ENCODE measurements around the gene RCSD1. TPM values are rescaled to one million over a fixed set of nuclear protein-coding genes. Genes with fewer than 3 reads are reported as not detected.

RCSD1 gene
- total and polyA plus RNA-seq, 2 of the 13 experiments (the other 11 are each of a cell fraction or from before 2014, with no cell fraction given), result not detected

- TF ChIP-seq FOXO4 (CRISPR knock-in tag; conservative IDR thresholded peaks at IDR 0.05) (no peak), ATF6 (CRISPR knock-in tag; conservative IDR thresholded peaks at IDR 0.05) (no peak), PAX8 (CRISPR knock-in tag; IDR thresholded peaks at IDR 0.05; ENCODE audit: borderline replicate concordance) (no peak), ZNF557 (CRISPR knock-in tag; IDR thresholded peaks at IDR 0.05) (no peak), CEBPZ (IDR thresholded peaks at IDR 0.05; ENCODE audit: low read length) (no peak), GMEB2 (CRISPR knock-in tag; IDR thresholded peaks at IDR 0.05; ENCODE audit: low read depth) (no peak), ZNF850 (CRISPR knock-in tag; conservative IDR thresholded peaks at IDR 0.05) (no peak), SMARCC2 (IDR thresholded peaks at IDR 0.05) (no peak), ZSCAN21 (CRISPR knock-in tag; IDR thresholded peaks at IDR 0.05; ENCODE audit: borderline replicate concordance) (no peak), SRF (IDR thresholded peaks at IDR 0.05; ENCODE audit: low read depth, low read length) (no peak), MLLT10 (CRISPR knock-in tag; IDR thresholded peaks at IDR 0.05) (no peak), HNF4A (CRISPR knock-in tag; IDR thresholded peaks at IDR 0.05) (no peak), ZNF292 (CRISPR knock-in tag; IDR thresholded peaks at IDR 0.05; ENCODE audit: borderline replicate concordance, low read depth) (no peak; the same call in 1 of the 2 replicates), PRPF4 (IDR thresholded peaks at IDR 0.05; ENCODE audit: low read depth, low read length, poor library complexity, severe bottlenecking) (no peak), ZSCAN29 (CRISPR knock-in tag; conservative IDR thresholded peaks at IDR 0.05) (no peak), RBM22 (optimal IDR thresholded peaks at IDR 0.05; ENCODE audit: low read length) (no peak), MED13 (CRISPR knock-in tag; IDR thresholded peaks at IDR 0.05) (no peak), ZKSCAN1 (IDR thresholded peaks at IDR 0.05; ENCODE audit: low read length) (no peak), ZNF761 (CRISPR knock-in tag; conservative IDR thresholded peaks at IDR 0.05) (no peak), HNRNPLL (IDR thresholded peaks at IDR 0.05; ENCODE audit: low read depth, low read length, poor library complexity, severe bottlenecking) (peak; percentile 23)
- TF ChIP-seq, protein P1, sequence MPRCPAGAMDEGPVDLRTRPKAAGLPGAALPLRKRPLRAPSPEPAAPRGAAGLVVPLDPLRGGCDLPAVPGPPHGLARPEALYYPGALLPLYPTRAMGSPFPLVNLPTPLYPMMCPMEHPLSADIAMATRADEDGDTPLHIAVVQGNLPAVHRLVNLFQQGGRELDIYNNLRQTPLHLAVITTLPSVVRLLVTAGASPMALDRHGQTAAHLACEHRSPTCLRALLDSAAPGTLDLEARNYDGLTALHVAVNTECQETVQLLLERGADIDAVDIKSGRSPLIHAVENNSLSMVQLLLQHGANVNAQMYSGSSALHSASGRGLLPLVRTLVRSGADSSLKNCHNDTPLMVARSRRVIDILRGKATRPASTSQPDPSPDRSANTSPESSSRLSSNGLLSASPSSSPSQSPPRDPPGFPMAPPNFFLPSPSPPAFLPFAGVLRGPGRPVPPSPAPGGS (CRISPR knock-in tag; IDR thresholded peaks at IDR 0.05), result no peak
These were observed 91.7 kb downstream of the RCSD1 start, which contains the start of gene MPZL1 (continued) for GRCh38 chr1:167721617-167722151.
